Mesenchymal stem cell (in vitro differentiated cells and primary cell): Measurements from ENCODE around the gene PLA2G12B.
"Not testable (repeated sequence)": the region's sequence is repeated elsewhere in the genome, so short reads cannot be mapped to it uniquely, and the experiment has no call there.

Experiments used
- DNase-seq: peaks from one replicate; pipeline ENCODE4 v3.0.0-alpha.2; 2013
- H2AFZ ChIP-seq: one replicate; pipeline ENCODE4 v1.6.1; 2013; ENCODE audit warnings: low read depth, mild to moderate bottlenecking, control low read depth, inconsistent platforms, low read length, moderate library complexity
- H2AK5ac ChIP-seq: 2 replicates; pipeline ENCODE4 v1.6.1; 2013; ENCODE audit warnings: low read length, moderate library complexity, mild to moderate bottlenecking, inconsistent platforms; ENCODE audit not compliant: severe bottlenecking
- H2BK120ac ChIP-seq: one replicate; pipeline ENCODE4 v1.6.1; 2013; ENCODE audit warnings: low read depth, mild to moderate bottlenecking, inconsistent platforms, low read length, moderate library complexity
- H2BK12ac ChIP-seq, 2 experiments: one replicate each; pipeline ENCODE4 v1.6.1; 2013; ENCODE audit warnings: inconsistent platforms in 2 of 2, low read length in 2 of 2, mild to moderate bottlenecking in 2 of 2, moderate library complexity in 2 of 2, control low read depth in 1 of 2
- H2BK15ac ChIP-seq: one replicate; pipeline ENCODE4 v1.6.1; 2013; ENCODE audit warnings: mild to moderate bottlenecking, low read depth, inconsistent platforms; ENCODE audit not compliant: poor library complexity, severe bottlenecking
- H2BK5ac ChIP-seq: 2 replicates; pipeline ENCODE4 v1.6.1; 2013; ENCODE audit warnings: low read depth, mild to moderate bottlenecking, low read length, control low read depth, inconsistent platforms; ENCODE audit not compliant: poor library complexity, severe bottlenecking
- H3K14ac ChIP-seq, 2 experiments: one replicate each; pipeline ENCODE4 v1.6.1; 2013; ENCODE audit warnings: inconsistent platforms in 2 of 2, low read length in 2 of 2, control low read depth in 1 of 2, mild to moderate bottlenecking in 1 of 2, moderate library complexity in 1 of 2
- H3K18ac ChIP-seq, 2 experiments: one replicate each; pipeline ENCODE4 v1.6.1; 2013; ENCODE audit warnings: inconsistent platforms in 2 of 2, low read length in 2 of 2, control low read depth in 1 of 2, low read depth in 1 of 2, mild to moderate bottlenecking in 1 of 2
- H3K23ac ChIP-seq, 2 experiments: one replicate each; pipeline ENCODE4 v1.6.1; 2013; ENCODE audit warnings: inconsistent platforms in 2 of 2, low read length in 2 of 2, mild to moderate bottlenecking in 2 of 2, moderate library complexity in 2 of 2, control low read depth in 1 of 2
- H3K27ac ChIP-seq: 2 replicates; pipeline ENCODE4 v1.5.1; 2013; ENCODE audit warnings: mild to moderate bottlenecking, moderate library complexity, low read length, control low read depth, inconsistent platforms; ENCODE audit not compliant: poor library complexity, severe bottlenecking
- H3K27me3 ChIP-seq, 2 experiments: 2 replicates each; pipeline versions ENCODE4 v1.6.1 to v1.7.0; 2013; ENCODE audit warnings: low read length in 2 of 2, mild to moderate bottlenecking in 2 of 2, moderate library complexity in 2 of 2, control low read depth in 1 of 2, inconsistent platforms in 1 of 2; ENCODE audit not compliant: control insufficient read depth in 1 of 2, insufficient read depth in 1 of 2
- H3K36me3 ChIP-seq, 2 experiments: 2 replicates each; pipeline versions ENCODE4 v1.6.1 to v1.7.0; 2013; ENCODE audit warnings: low read length in 2 of 2, control low read depth in 1 of 2, inconsistent platforms in 1 of 2, low read depth in 1 of 2, mild to moderate bottlenecking in 1 of 2; ENCODE audit not compliant: insufficient read depth in 2 of 2, control insufficient read depth in 1 of 2
- H3K4ac ChIP-seq, 2 experiments: one replicate each; pipeline ENCODE4 v1.6.1; 2013; ENCODE audit warnings: inconsistent platforms in 2 of 2, low read length in 2 of 2, mild to moderate bottlenecking in 2 of 2, moderate library complexity in 2 of 2, control low read depth in 1 of 2, low read depth in 1 of 2
- H3K4me1 ChIP-seq: 2 replicates; pipeline ENCODE4 v1.6.1; 2013; ENCODE audit warnings: low read depth, low read length, control low read depth; ENCODE audit not compliant: control insufficient read depth, insufficient read depth
- H3K4me2 ChIP-seq: 2 replicates; pipeline ENCODE4 v1.6.1; 2013; ENCODE audit warnings: low read length, mild to moderate bottlenecking, inconsistent platforms; ENCODE audit not compliant: poor library complexity, severe bottlenecking
- H3K4me3 ChIP-seq, 2 experiments: 2 replicates each; pipeline versions ENCODE4 v1.5.1 to v1.7.0; 2013; ENCODE audit warnings: low read length in 2 of 2, mild to moderate bottlenecking in 2 of 2, control low read depth in 1 of 2, low read depth in 1 of 2; ENCODE audit not compliant: insufficient read depth in 1 of 2
- H3K79me1 ChIP-seq: replicated peaks from 2 replicates; pipeline ENCODE4 v1.6.1; 2013; ENCODE audit warnings: mild to moderate bottlenecking, control low read depth, low read length, inconsistent platforms; ENCODE audit not compliant: poor library complexity, severe bottlenecking
- H3K9ac ChIP-seq: 2 replicates; pipeline ENCODE4 v1.7.0; 2013; ENCODE audit warnings: mild to moderate bottlenecking, low read length, moderate library complexity
- H3K9me3 ChIP-seq: 2 replicates; pipeline ENCODE4 v1.7.0; 2013; ENCODE audit warnings: mild to moderate bottlenecking, low read length; ENCODE audit not compliant: control insufficient read depth
- H4K8ac ChIP-seq: one replicate; pipeline ENCODE4 v1.6.1; 2013; ENCODE audit warnings: inconsistent platforms, mild to moderate bottlenecking, low read length, moderate library complexity
- H4K91ac ChIP-seq: one replicate; pipeline ENCODE4 v1.6.1; 2013; ENCODE audit warnings: mild to moderate bottlenecking, low read length, inconsistent platforms
- WGBS: methylation state at CpG from one replicate; pipeline ENCODE4 v1.1.7; 2013; ENCODE audit warnings: mixed read lengths; 5-methylcytosine and 5-hydroxymethylcytosine counted together

Gene PLA2G12B

DNA sequence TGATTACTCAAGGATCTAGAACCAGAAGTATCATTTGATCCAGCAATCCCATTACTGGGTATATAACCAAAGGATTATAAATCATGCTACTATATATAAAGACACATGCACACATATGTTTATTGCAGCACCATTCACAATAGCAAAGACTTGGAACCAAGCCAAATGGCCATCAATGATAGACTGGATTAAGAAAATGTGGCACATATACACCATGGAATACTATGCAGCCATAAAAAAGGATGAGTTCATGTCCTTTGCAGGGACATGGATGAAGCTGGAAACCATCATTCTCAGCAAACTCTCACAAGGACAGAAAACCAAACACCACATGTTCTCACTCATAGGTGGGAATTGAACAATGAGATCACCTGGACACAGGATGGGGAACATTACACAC is 40.9 kb upstream of the PLA2G12B start:
- not testable (repeated sequence) for H4K91ac ChIP-seq, H3K36me3 ChIP-seq, H2BK15ac ChIP-seq, H4K8ac ChIP-seq, H3K79me1 ChIP-seq, DNase-seq, H2BK120ac ChIP-seq, H2AK5ac ChIP-seq, H3K14ac ChIP-seq, H2BK12ac ChIP-seq, H3K4ac ChIP-seq, H3K9me3 ChIP-seq, H3K9ac ChIP-seq, H3K23ac ChIP-seq, H2BK5ac ChIP-seq, H3K4me2 ChIP-seq, H3K4me1 ChIP-seq, H3K27me3 ChIP-seq, H2AFZ ChIP-seq, H3K27ac ChIP-seq, H3K4me3 ChIP-seq, H3K18ac ChIP-seq

DNA sequence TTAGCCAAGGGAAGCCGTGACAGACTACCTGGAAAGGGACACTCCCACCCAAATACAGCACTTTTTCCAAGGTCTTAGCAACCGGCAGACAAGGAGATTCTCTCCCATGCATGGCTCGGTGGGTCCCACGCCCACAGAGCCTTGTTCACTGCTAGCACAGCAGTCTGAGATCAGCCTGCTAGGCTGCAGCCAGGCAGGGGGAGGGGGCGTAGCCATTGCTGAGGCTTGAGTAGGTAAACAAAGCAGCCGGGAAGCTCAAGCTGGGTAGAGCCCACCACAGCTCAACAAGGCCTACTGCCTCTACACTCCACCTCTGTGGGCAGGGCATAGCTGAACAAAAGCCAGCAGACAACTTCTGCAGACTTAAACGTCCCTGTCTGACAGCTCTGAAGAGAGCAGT is 35.2 kb upstream of the PLA2G12B start:
- H2AFZ ChIP-seq, DNase-seq, H3K4me1 ChIP-seq, H3K4me2 ChIP-seq, H2BK5ac ChIP-seq, H3K9ac ChIP-seq, H4K91ac ChIP-seq, H3K9me3 ChIP-seq, H3K14ac ChIP-seq, H3K27ac ChIP-seq, H3K36me3 ChIP-seq, H2BK15ac ChIP-seq, H2BK120ac ChIP-seq, H3K4me3 ChIP-seq, H2AK5ac ChIP-seq, H3K79me1 ChIP-seq, H3K18ac ChIP-seq, H4K8ac ChIP-seq, H3K27me3 ChIP-seq, H2BK12ac ChIP-seq, H3K4ac ChIP-seq: not testable (repeated sequence)
- H3K23ac ChIP-seq: peak overlapping the region in 1 of 2 experiments; percentile 59
- WGBS: 92% methylated on average over 7 of the region's 7 CpGs

- H3K9ac ChIP-seq, H3K4me2 ChIP-seq, DNase-seq: not testable (repeated sequence)
These were observed 30.0 kb upstream of the PLA2G12B start for GRCh38 chr10:72984618-72985017.

GRCh38 chr10:72981882-72982529 is 27.4 kb upstream of the PLA2G12B start:
- Histone ChIP-seq H3K4me1 (no peaks in the 10 kb centered on the region), H2AK5ac (no peak overlapping the region), H3K18ac (no peak overlapping the region), H3K4me2 (no peak overlapping the region), H2AFZ (no peak overlapping the region), H4K8ac (no peak overlapping the region), H3K9me3 (peaks cover 32% of the 10 kb centered on the region), H3K14ac (no peak overlapping the region), H3K4me3 (no peak overlapping the region), H3K27me3 (no peaks in the 10 kb centered on the region), H2BK5ac (no peak overlapping the region), H3K79me1 (no peaks in the 10 kb centered on the region), H2BK12ac (no peak overlapping the region), H3K4ac (no peak overlapping the region), H4K91ac (no peak overlapping the region), H3K23ac (no peak overlapping the region), H2BK15ac (no peak overlapping the region), H2BK120ac (no peak overlapping the region), H3K9ac (no peak overlapping the region), H3K27ac (no peak overlapping the region), H3K36me3 (peaks cover 0 to 2% of the 10 kb centered on the region in 2 experiments)
- DNase-seq: no peak
- 100% methylated on average over 1 of the region's 2 CpGs for WGBS

More at GRCh38 chr10:72984618-72985017, 30.0 kb upstream of the PLA2G12B start:
- not testable (repeated sequence) for H3K23ac ChIP-seq, H2BK5ac ChIP-seq, H3K4ac ChIP-seq, H2BK12ac ChIP-seq, H3K4me1 ChIP-seq, H4K91ac ChIP-seq, H3K4me3 ChIP-seq, H2AFZ ChIP-seq, H3K18ac ChIP-seq, H2BK120ac ChIP-seq, H3K27me3 ChIP-seq, H2BK15ac ChIP-seq, H3K36me3 ChIP-seq, H4K8ac ChIP-seq, H3K14ac ChIP-seq, H3K27ac ChIP-seq, H2AK5ac ChIP-seq, H3K79me1 ChIP-seq
- H3K9me3 ChIP-seq: peaks cover 15% of the 10 kb centered on the region
- 100% methylated on average over 2 of the region's 4 CpGs for WGBS
